Nephron progenitor cell (in vitro differentiated cells): ENCODE measurements around the gene LCLAT1.

Experiments
- DNase-seq: peaks from one replicate; pipeline ENCODE4 v3.0.0; 2021
- H3K27ac Mint-ChIP-seq: 2 replicates; pipeline ENCODE4 v1.8.0; 2021; ENCODE audit warnings: mild to moderate bottlenecking, moderate library complexity, mixed read lengths
- H3K27me3 Mint-ChIP-seq: 2 replicates; pipeline ENCODE4 v1.8.0; 2021; ENCODE audit warnings: mild to moderate bottlenecking, low read depth, mixed read lengths; ENCODE audit not compliant: poor library complexity
- H3K36me3 Mint-ChIP-seq: 2 replicates; pipeline ENCODE4 v1.8.0; 2021; ENCODE audit warnings: low read depth, mixed read lengths
- H3K4me1 Mint-ChIP-seq: 2 replicates; pipeline ENCODE4 v1.8.0; 2021; ENCODE audit warnings: mixed read lengths
- H3K4me3 Mint-ChIP-seq: 2 replicates; pipeline ENCODE4 v1.8.0; 2021; ENCODE audit warnings: mild to moderate bottlenecking, moderate library complexity, mixed read lengths
- H3K9me3 Mint-ChIP-seq: 2 replicates; pipeline ENCODE4 v1.8.0; 2021; ENCODE audit warnings: mild to moderate bottlenecking, moderate library complexity, mixed read lengths
- CTCF ChIP-seq: fragments of 200-600 bp; sonication (generic); IDR thresholded peaks from 2 replicates; pipeline ENCODE4 v1.5.0; 2021; ENCODE audit warnings: antibody characterized with exemption

LCLAT1 gene

GRCh38 chr2:30527859-30528258 is 80.8 kb downstream of the LCLAT1 start:
- peaks cover 47% of the 10 kb centered on the region for H3K36me3 Mint-ChIP-seq
- TF ChIP-seq CTCF = no peak
- peaks cover 15% of the 10 kb centered on the region for H3K9me3 Mint-ChIP-seq
- no peak overlapping the region for H3K4me3 Mint-ChIP-seq
- no peaks in the 10 kb centered on the region for H3K27me3 Mint-ChIP-seq
- no peak overlapping the region for H3K27ac Mint-ChIP-seq
- DNase-seq = no peak
- H3K4me1 Mint-ChIP-seq = peaks cover 4% of the 10 kb centered on the region

GRCh38 chr2:30530346-30530745 is 83.3 kb downstream of the LCLAT1 start:
- peaks cover 24% of the 10 kb centered on the region for H3K9me3 Mint-ChIP-seq
- no peak for DNase-seq
- TF ChIP-seq CTCF = no peak
- H3K4me3 Mint-ChIP-seq = no peak overlapping the region
- H3K36me3 Mint-ChIP-seq = peaks cover 56% of the 10 kb centered on the region
- H3K27me3 Mint-ChIP-seq = no peaks in the 10 kb centered on the region
- no peak overlapping the region for H3K27ac Mint-ChIP-seq
- peaks cover 4% of the 10 kb centered on the region for H3K4me1 Mint-ChIP-seq

- Mint-ChIP-seq H3K4me3 (no peak overlapping the region), H3K27me3 (no peaks in the 10 kb centered on the region), H3K4me1 (peaks cover 8% of the 10 kb centered on the region), H3K9me3 (peaks cover 32% of the 10 kb centered on the region), H3K27ac (no peak overlapping the region), H3K36me3 (peaks cover 70% of the 10 kb centered on the region)
- TF ChIP-seq CTCF = no peak
- DNase-seq = no peak
Observed at GRCh38 chr2:30541680-30542079, 94.6 kb downstream of the LCLAT1 start.

- H3K27ac Mint-ChIP-seq = no peak overlapping the region
- H3K36me3 Mint-ChIP-seq = peaks cover 47% of the 10 kb centered on the region
- H3K9me3 Mint-ChIP-seq = peaks cover 20% of the 10 kb centered on the region
- H3K4me1 Mint-ChIP-seq = peaks cover 32% of the 10 kb centered on the region
- no peak for TF ChIP-seq CTCF
- no peak overlapping the region for H3K4me3 Mint-ChIP-seq
- no peaks in the 10 kb centered on the region for H3K27me3 Mint-ChIP-seq
- DNase-seq = no peak
Observed at GRCh38 chr2:30545875-30546274, 98.8 kb downstream of the LCLAT1 start.

GRCh38 chr2:30548386-30548785 is 101.3 kb downstream of the LCLAT1 start:
- peaks cover 26% of the 10 kb centered on the region for H3K9me3 Mint-ChIP-seq
- peaks cover 44% of the 10 kb centered on the region for H3K36me3 Mint-ChIP-seq
- no peaks in the 10 kb centered on the region for H3K27me3 Mint-ChIP-seq
- no peak for TF ChIP-seq CTCF
- no peak overlapping the region for H3K4me3 Mint-ChIP-seq
- H3K27ac Mint-ChIP-seq = peak overlapping the region; percentile 67
- peaks cover 32% of the 10 kb centered on the region for H3K4me1 Mint-ChIP-seq
- no peak for DNase-seq

- Mint-ChIP-seq H3K4me3 (no peak overlapping the region), H3K9me3 (peaks cover 26% of the 10 kb centered on the region), H3K27ac (peak overlapping the region; percentile 81), H3K27me3 (no peaks in the 10 kb centered on the region), H3K4me1 (peaks cover 32% of the 10 kb centered on the region), H3K36me3 (peaks cover 37% of the 10 kb centered on the region)
- TF ChIP-seq CTCF = no peak
- no peak for DNase-seq
Observed at GRCh38 chr2:30549096-30549495, 102.0 kb downstream of the LCLAT1 start.
